IPS-18a (cell line): Measurements from ENCODE around the gene ZCCHC12.
A peak's percentile ranks its signal among the peaks of the same experiment; 100 is the strongest.
"Not testable (repeated sequence)": the region's sequence is repeated elsewhere in the genome, so short reads cannot be mapped to it uniquely, and the experiment has no call there.

ENCODE experiments used
- H3K27ac ChIP-seq: one replicate; pipeline ENCODE4 v1.5.1; 2013; ENCODE audit warnings: low read length
- H3K27me3 ChIP-seq: one replicate; pipeline ENCODE4 v1.6.1; 2013; ENCODE audit warnings: mild to moderate bottlenecking, low read length; ENCODE audit not compliant: control insufficient read depth, insufficient read depth
- H3K36me3 ChIP-seq: one replicate; pipeline ENCODE4 v1.6.1; 2013; ENCODE audit warnings: low read depth, low read length; ENCODE audit not compliant: control insufficient read depth
- H3K4me1 ChIP-seq: one replicate; pipeline ENCODE4 v1.6.1; 2013; ENCODE audit warnings: low read depth, low read length; ENCODE audit not compliant: control insufficient read depth
- H3K4me3 ChIP-seq: one replicate; pipeline ENCODE4 v1.5.1; 2013; ENCODE audit warnings: low read length
- H3K9ac ChIP-seq: one replicate; pipeline ENCODE4 v1.6.1; 2013; ENCODE audit warnings: mild to moderate bottlenecking, low read length, moderate library complexity
- H3K9me3 ChIP-seq: one replicate; pipeline ENCODE4 v1.6.1; 2013; ENCODE audit warnings: low read depth, low read length; ENCODE audit not compliant: control insufficient read depth

Gene ZCCHC12

GRCh38 chrX:118823263-118824172 is at the start of gene ZCCHC12:
Gene ZCCHC12, plus strand, starts transcription at chrX:118823824. Its CDS starts 1,421 bp downstream, at chrX:118825245.
- Histone ChIP-seq H3K9me3 (peaks cover 26% of the 10 kb centered on the region), H3K4me1 (peaks cover 16% of the 10 kb centered on the region), H3K36me3 (no peaks in the 10 kb centered on the region), H3K27ac (no peak within 1 kb of the TSS), H3K4me3 (peak within 1 kb of the TSS; percentile 8), H3K27me3 (peaks cover 70% of the 10 kb centered on the region), H3K9ac (no peak within 1 kb of the TSS)

DNA sequence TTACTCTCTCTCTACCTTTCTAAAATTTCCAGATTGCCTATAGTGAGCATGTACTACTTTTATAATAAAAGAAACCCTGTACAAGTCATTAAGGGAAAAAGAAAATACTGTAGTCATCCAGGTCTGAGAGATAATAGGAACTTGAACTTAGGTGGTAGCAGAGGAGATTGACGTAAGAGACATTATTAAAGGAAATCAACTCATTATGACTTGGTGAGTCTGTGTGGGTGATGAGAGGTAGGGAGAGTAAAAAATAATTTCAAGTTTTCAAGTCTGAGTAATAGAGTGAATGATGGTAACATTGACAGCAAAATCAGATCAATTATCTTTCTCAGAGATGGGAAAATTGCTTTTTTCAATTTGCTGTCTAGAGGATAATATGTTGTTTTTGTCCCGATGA is 44.0 kb upstream of the ZCCHC12 start:
- no peak overlapping the region for H3K27ac ChIP-seq
- no peaks in the 10 kb centered on the region for H3K27me3 ChIP-seq
- no peak overlapping the region for H3K9ac ChIP-seq
- H3K4me3 ChIP-seq = no peak overlapping the region
- H3K4me1 ChIP-seq = no peaks in the 10 kb centered on the region
- peaks cover 19% of the 10 kb centered on the region for H3K9me3 ChIP-seq
- no peaks in the 10 kb centered on the region for H3K36me3 ChIP-seq

GRCh38 chrX:118780509-118780908 is 43.1 kb upstream of the ZCCHC12 start:
- Histone ChIP-seq H3K9me3 (peaks cover 19% of the 10 kb centered on the region), H3K4me1 (no peaks in the 10 kb centered on the region), H3K4me3 (no peak overlapping the region), H3K9ac (no peak overlapping the region), H3K36me3 (no peaks in the 10 kb centered on the region), H3K27me3 (no peaks in the 10 kb centered on the region), H3K27ac (no peak overlapping the region)

DNA sequence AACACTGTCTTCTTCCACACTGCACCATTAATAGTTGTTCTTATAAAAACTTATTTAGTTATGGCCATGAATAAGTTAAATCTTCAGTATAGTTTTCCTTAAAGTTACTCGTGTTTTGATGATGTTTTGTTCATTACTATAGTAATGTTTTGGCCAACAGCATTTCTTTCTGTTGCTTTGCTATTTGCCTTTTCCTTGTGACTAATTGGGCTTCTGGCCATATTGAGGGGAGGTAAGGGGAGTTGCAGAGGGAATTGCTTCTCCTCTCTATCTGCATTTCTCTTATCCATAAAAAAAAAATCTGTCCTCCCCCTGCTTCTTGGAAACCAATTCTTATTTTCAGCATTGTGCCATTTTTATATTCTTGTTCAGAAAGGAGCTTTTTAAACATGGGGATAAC is 42.7 kb upstream of the ZCCHC12 start:
- Histone ChIP-seq H3K27me3 (no peaks in the 10 kb centered on the region), H3K27ac (no peak overlapping the region), H3K36me3 (no peaks in the 10 kb centered on the region), H3K4me3 (no peak overlapping the region), H3K4me1 (no peaks in the 10 kb centered on the region), H3K9ac (no peak overlapping the region), H3K9me3 (peaks cover 19% of the 10 kb centered on the region)

DNA sequence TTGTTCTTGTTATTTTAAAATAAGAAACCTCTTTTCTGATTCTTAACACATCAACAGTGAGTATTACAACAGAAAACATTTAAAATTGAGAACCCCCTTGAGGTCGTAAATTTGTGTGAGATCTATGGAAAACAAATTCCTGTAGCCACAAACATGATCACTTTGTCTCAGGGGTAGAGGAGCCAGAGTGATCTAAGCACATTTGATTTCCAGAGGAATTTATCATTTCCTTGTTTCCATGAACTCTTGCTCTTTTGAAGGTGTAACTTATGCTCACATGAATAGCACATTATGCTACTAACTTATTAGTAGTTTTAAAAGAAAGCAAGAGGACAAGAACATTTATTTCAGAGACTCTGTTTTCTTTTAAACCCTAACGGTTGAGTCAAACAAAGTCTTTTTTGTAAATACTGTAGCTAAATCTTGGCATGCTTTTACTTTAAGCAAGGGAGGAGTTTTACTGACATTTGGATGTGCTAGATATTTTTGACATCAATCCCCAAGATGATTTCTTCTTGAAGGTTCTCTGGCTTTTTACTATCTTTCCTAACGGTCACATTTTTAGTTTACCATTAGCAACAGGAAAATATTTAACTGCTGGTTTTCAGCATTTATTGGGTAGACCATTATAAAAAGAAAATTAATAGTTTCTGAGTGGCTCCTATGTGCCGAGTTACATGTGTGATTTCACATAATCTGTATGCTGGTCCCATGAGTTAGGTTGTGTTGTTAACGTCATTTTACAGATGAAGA is 27.9 kb upstream of the ZCCHC12 start:
- Histone ChIP-seq H3K27me3 (no peaks in the 10 kb centered on the region), H3K27ac (no peak overlapping the region), H3K36me3 (no peaks in the 10 kb centered on the region), H3K4me1 (no peaks in the 10 kb centered on the region), H3K9me3 (peaks cover 3% of the 10 kb centered on the region), H3K9ac (no peak overlapping the region), H3K4me3 (no peak overlapping the region)

- no peaks in the 10 kb centered on the region for H3K4me1 ChIP-seq
- H3K9me3 ChIP-seq = peaks cover 8% of the 10 kb centered on the region
- H3K4me3 ChIP-seq = no peak overlapping the region
- H3K36me3 ChIP-seq = no peaks in the 10 kb centered on the region
- no peak overlapping the region for H3K9ac ChIP-seq
- H3K27ac ChIP-seq = no peak overlapping the region
- H3K27me3 ChIP-seq = no peaks in the 10 kb centered on the region
These were observed 20.8 kb upstream of the ZCCHC12 start for GRCh38 chrX:118802857-118803256.

DNA sequence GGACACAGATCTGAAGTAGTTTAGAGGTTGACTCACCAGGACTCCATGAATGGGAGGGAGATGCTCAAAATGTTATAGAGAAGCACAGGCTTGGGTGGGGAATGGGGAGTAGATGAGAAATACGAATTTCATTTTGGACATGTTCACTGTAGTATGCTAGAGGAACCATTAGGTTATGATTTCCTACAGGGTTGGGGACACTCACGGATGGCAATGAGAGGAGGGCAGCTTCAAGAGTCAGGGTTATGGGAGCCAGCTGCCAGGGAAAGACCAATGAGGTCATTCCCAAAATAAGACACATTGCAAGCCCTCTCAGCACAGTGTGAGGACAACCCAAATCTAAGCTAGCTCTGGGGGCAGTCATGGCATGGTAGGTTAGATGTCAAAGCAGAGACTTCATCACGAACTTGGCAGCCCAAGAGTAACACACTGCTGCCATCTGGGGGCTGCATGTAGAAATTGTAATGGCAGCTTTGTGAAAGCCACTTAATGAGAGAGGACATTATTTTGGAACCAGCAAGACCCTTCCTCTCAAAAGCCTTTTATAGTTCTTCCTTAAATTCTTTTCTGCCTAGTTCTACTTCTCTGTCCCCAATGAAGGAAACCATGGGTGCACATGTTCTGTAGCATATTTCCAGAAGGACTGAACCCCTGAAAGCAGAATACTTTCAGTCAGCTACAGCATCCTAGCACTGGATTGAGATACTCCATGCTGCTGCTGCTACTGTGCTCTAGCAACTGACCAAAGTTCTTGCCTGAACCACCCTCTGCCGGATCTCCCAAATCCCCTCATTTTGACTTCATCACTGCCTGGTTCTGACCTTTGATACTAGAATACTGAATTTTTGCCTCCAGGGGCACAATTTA is 16.2 kb upstream of the ZCCHC12 start:
- no peak overlapping the region for H3K4me3 ChIP-seq
- no peaks in the 10 kb centered on the region for H3K27me3 ChIP-seq
- no peaks in the 10 kb centered on the region for H3K36me3 ChIP-seq
- no peak overlapping the region for H3K27ac ChIP-seq
- no peaks in the 10 kb centered on the region for H3K4me1 ChIP-seq
- H3K9ac ChIP-seq = no peak overlapping the region
- H3K9me3 ChIP-seq = peaks cover 8% of the 10 kb centered on the region

DNA sequence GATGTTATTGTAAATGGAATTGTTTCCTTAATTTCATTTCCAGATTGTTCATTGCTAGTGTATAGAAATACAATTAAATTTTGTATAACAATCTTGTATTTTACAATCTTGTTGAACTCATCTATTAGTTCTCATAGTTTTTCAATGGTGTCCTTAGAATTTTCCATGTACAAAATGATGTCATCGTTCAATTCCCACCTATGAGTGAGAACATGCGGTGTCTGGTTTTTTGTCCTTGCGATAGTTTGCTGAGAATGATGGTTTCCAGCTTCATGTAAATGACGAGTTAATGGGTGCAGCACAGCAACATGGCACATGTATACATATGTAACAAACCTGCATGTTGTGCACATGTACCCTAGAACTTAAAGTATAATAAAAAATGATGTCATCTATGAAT is 6.4 kb upstream of the ZCCHC12 start:
- H3K27me3 ChIP-seq = peaks cover 10% of the 10 kb centered on the region
- not testable (repeated sequence) for H3K27ac ChIP-seq, H3K4me3 ChIP-seq, H3K4me1 ChIP-seq, H3K9ac ChIP-seq, H3K36me3 ChIP-seq
- H3K9me3 ChIP-seq = peaks cover 12% of the 10 kb centered on the region

DNA sequence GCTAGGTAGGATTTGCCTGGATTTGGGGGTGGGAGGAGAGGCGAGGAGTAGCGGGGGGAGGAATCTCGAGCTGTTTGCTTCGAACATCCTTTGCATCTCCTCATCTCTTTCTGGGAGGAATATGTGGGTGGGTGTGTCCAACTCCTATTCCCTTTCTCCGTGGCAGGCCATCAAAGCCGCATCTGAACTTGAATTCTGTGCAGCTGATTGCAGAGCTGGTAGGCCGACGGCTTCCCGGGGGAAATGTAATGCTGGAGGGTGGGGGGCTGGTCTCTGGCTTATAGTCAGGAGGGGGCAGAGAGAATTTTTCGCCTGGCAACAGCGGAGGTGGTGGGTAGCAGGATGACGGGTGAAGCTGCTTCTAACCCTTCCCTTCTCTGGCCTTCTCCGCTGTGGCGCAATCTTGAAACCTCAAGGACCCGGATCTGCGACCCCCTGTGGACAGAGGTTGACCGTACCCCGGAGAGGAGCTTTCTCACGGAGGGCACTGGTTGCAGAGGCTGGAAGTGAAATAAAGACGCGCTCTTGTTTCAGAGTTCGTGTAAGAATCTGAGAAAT is 628 bp downstream of the ZCCHC12 start:
- Histone ChIP-seq H3K4me3 (peak overlapping the region; percentile 8), H3K27me3 (peaks cover 78% of the 10 kb centered on the region), H3K4me1 (peaks cover 16% of the 10 kb centered on the region), H3K27ac (no peak overlapping the region), H3K9me3 (peaks cover 22% of the 10 kb centered on the region), H3K9ac (no peak overlapping the region), H3K36me3 (no peaks in the 10 kb centered on the region)

GRCh38 chrX:118825227-118825626 is 1.6 kb downstream of the ZCCHC12 start:
- H3K36me3 ChIP-seq = no peaks in the 10 kb centered on the region

More at GRCh38 chrX:118825227-118825626, 1.6 kb downstream of the ZCCHC12 start:
- H3K4me1 ChIP-seq = peaks cover 16% of the 10 kb centered on the region
- H3K27ac ChIP-seq = no peak overlapping the region
- H3K4me3 ChIP-seq = no peak overlapping the region
- peaks cover 84% of the 10 kb centered on the region for H3K27me3 ChIP-seq
- H3K9ac ChIP-seq = no peak overlapping the region
- H3K9me3 ChIP-seq = peaks cover 22% of the 10 kb centered on the region
